HCT116 (cell line): ENCODE data around the gene TMEM243. TPM values are rescaled to one million over a fixed set of nuclear protein-coding genes. Genes with fewer than 3 reads are reported as not detected.

Source experiments
- ATAC-seq: fragments of 200-7000 bp; cut with Tn5 transposase; 2 replicates; pipeline ENCODE4 v1.9.1; 2020; ENCODE audit warnings: mild to moderate bottlenecking, moderate library complexity
- BruUV-seq: library from RNA; stranded (reverse); fragments of 400-500 nt; replicated peaks from 2 replicates; lab custom pipeline; 2021; lab: Mats Ljungman, UMichigan
- CTCF ChIA-PET: fragments of 300-600 bp; sonication (Branson Sonifier 250); formaldehyde crosslinking; loops from one replicate; lab custom pipeline; 2021; ENCODE audit warnings: antibody characterized with exemption; lab: Charles Lee
- POLR2A ChIA-PET: fragments of 300-600, 350-600 bp; sonication (Branson Sonifier 250); formaldehyde crosslinking; loops from one replicate; lab custom pipeline; 2021; ENCODE audit warnings: antibody characterized with exemption; lab: Charles Lee
- RAD21 ChIA-PET, 2 experiments: fragments of 300-600 bp; sonication (Branson Sonifier 250); formaldehyde crosslinking; loops; one replicate each; lab custom pipeline; 2023; ENCODE audit warnings: low total read pairs in 2 of 2; ENCODE audit not compliant: uncharacterized antibody in 2 of 2, unreplicated experiment in 2 of 2, low non-redundant PET in 1 of 2; lab: Charles Lee
- DNase-seq: peaks from one replicate; pipeline ENCODE4 v3.0.0-alpha.2; 2010; ENCODE audit warnings: low read depth, low spot score
- H2AFZ ChIP-seq: fragments of 200-600 bp; shearing (Covaris generic), sonication (generic); 2 replicates; pipeline ENCODE4 v1.6.1; 2017; ENCODE audit warnings: low read depth, mixed run types, mixed read lengths, antibody characterized with exemption, low read length; ENCODE audit not compliant: poor library complexity, severe bottlenecking
- H3K27ac ChIP-seq: 2 replicates; pipeline ENCODE4 v1.5.1; 2012; ENCODE audit warnings: low read depth, low read length
- H3K27me3 ChIP-seq: fragments of 200-600 bp; sonication (generic); 2 replicates; pipeline ENCODE4 v1.6.1; 2016; ENCODE audit warnings: mixed run types, low read length, mixed read lengths; ENCODE audit not compliant: insufficient read depth
- H3K36me3 ChIP-seq, 2 experiments: fragments of 200-500 bp in 1 of 2; fragments of 200-600 bp in 1 of 2; sonication (Bioruptor generic) in 1 of 2; sonication (generic) in 1 of 2; 2 replicates each; pipeline versions ENCODE4 v1.5.1 to v1.6.1; 2014 to 2016; ENCODE audit warnings: low read length in 2 of 2, inconsistent platforms in 1 of 2, mixed read lengths in 1 of 2, mixed run types in 1 of 2; ENCODE audit not compliant: insufficient read depth in 2 of 2, control insufficient read depth in 1 of 2
- H3K4me1 ChIP-seq, 2 experiments: fragments of 200-600 bp in 1 of 2; sonication (generic) in 1 of 2; 2 replicates each; pipeline versions ENCODE4 v1.5.1 to v1.6.1; 2012 to 2017; ENCODE audit warnings: low read length in 2 of 2, inconsistent platforms in 1 of 2, mild to moderate bottlenecking in 1 of 2, mixed read lengths in 1 of 2, mixed run types in 1 of 2, moderate library complexity in 1 of 2; ENCODE audit not compliant: insufficient read depth in 2 of 2, control insufficient read depth in 1 of 2
- H3K4me2 ChIP-seq: fragments of 200-600 bp; sonication (generic); 2 replicates; pipeline ENCODE4 v1.6.1; 2017; ENCODE audit warnings: mixed run types, low read length, mixed read lengths
- H3K4me3 ChIP-seq, 2 experiments: fragments of 200-600 bp in 1 of 2; sonication (generic) in 1 of 2; replicated peaks in 1 of 2; 2 replicates each; pipeline ENCODE4 v1.5.1; 2011 to 2016; ENCODE audit warnings: low read length in 2 of 2, control low read depth in 1 of 2, low read depth in 1 of 2, mild to moderate bottlenecking in 1 of 2, mixed read lengths in 1 of 2, mixed run types in 1 of 2
- H3K79me2 ChIP-seq: fragments of 200-600 bp; sonication (generic); 2 replicates; pipeline ENCODE4 v1.6.1; 2017; ENCODE audit warnings: mild to moderate bottlenecking, mixed run types, low read length, moderate library complexity, mixed read lengths; ENCODE audit not compliant: insufficient read depth
- H3K9ac ChIP-seq: fragments of 200-600 bp; sonication (generic); 2 replicates; pipeline ENCODE4 v1.6.1; 2016; ENCODE audit warnings: low read length, mixed read lengths
- H3K9me2 ChIP-seq: fragments of 200-600 bp; sonication (generic), shearing (Covaris generic); 2 replicates; pipeline ENCODE4 v1.6.1; 2017; ENCODE audit warnings: mixed run types, mild to moderate bottlenecking, moderate library complexity; ENCODE audit not compliant: insufficient read depth
- H3K9me3 ChIP-seq, 2 experiments: fragments of 200-500 bp in 1 of 2; fragments of 200-600 bp in 1 of 2; sonication (Bioruptor generic) in 1 of 2; sonication (generic) in 1 of 2; 2 replicates each; pipeline ENCODE4 v1.6.1; 2014 to 2017; ENCODE audit warnings: low read length in 2 of 2, mixed read lengths in 2 of 2, inconsistent platforms in 1 of 2, low read depth in 1 of 2, mild to moderate bottlenecking in 1 of 2, mixed run types in 1 of 2, moderate library complexity in 1 of 2; ENCODE audit not compliant: control insufficient read depth in 1 of 2, insufficient read depth in 1 of 2
- H4K20me1 ChIP-seq: fragments of 200-600 bp; sonication (generic), shearing (Covaris generic); 2 replicates; pipeline ENCODE4 v1.6.1; 2017; ENCODE audit warnings: mixed run types, mild to moderate bottlenecking, moderate library complexity; ENCODE audit not compliant: insufficient read depth
- CBX3 ChIP-seq: IDR thresholded peaks from 2 replicates; pipeline ENCODE4 v1.6.1; 2012; ENCODE audit warnings: low read depth
- FOSL1 ChIP-seq: IDR thresholded peaks from 2 replicates; pipeline ENCODE4 v1.6.1; 2012; ENCODE audit warnings: low read depth
- JUND ChIP-seq: IDR thresholded peaks from 2 replicates; pipeline ENCODE4 v1.6.1; 2012
- POLR2AphosphoS5 ChIP-seq: IDR thresholded peaks from 2 replicates; pipeline ENCODE4 v1.6.1; 2011; ENCODE audit warnings: mild to moderate bottlenecking, low read depth, low read length, moderate library complexity
- RAD21 ChIP-seq: IDR thresholded peaks from 2 replicates; pipeline ENCODE4 v1.6.1; 2012; ENCODE audit warnings: low read depth, mild to moderate bottlenecking
- SIN3A ChIP-seq: IDR thresholded peaks from 2 replicates; pipeline ENCODE4 v1.6.1; 2012; ENCODE audit warnings: low read depth
- ZFX ChIP-seq: fragments of 450-650 bp; IDR thresholded peaks from 2 replicates; pipeline ENCODE4 v1.6.1; 2017
- intact Hi-C: fragments of 100-400 bp; cut with micrococcal nuclease; formaldehyde crosslinking; loops from 2 replicates; pipeline ENCODE4 v1.10.0; 2022
- total RNA-seq: library from RNA; stranded (reverse); gene quantifications from one replicate; pipeline ENCODE4 v1.2.1, GENCODE V29; 2021; ENCODE audit not compliant: unreplicated experiment
- TF ChIP-seq, protein P1 (sequence below): IDR thresholded peaks from 2 replicates; pipeline ENCODE4 v1.6.1; 2012; ENCODE audit warnings: low read depth

TMEM243 gene
- total RNA-seq, 1 experiment from 2014 or later, result 23.3 TPM

GRCh38 chr7:87216701-87217508 is 2.6 kb downstream of the TMEM243 start:
- intact Hi-C loops, result no loop called here
- peaks cover 0 to 27% of the 10 kb centered on the region in 2 experiments; a peak in 3 of 4 replicates for H3K4me1 ChIP-seq
- no peak overlapping the region for H2AFZ ChIP-seq
- RAD21 ChIA-PET, result no interaction called here
- H3K27ac ChIP-seq, result no peak overlapping the region
- TF ChIP-seq CBX3 (no peak), JUND (no peak), SIN3A (no peak), POLR2AphosphoS5 (no peak), FOSL1 (no peak), ZFX (no peak), RAD21 (no peak)
- TF ChIP-seq, protein P1, sequence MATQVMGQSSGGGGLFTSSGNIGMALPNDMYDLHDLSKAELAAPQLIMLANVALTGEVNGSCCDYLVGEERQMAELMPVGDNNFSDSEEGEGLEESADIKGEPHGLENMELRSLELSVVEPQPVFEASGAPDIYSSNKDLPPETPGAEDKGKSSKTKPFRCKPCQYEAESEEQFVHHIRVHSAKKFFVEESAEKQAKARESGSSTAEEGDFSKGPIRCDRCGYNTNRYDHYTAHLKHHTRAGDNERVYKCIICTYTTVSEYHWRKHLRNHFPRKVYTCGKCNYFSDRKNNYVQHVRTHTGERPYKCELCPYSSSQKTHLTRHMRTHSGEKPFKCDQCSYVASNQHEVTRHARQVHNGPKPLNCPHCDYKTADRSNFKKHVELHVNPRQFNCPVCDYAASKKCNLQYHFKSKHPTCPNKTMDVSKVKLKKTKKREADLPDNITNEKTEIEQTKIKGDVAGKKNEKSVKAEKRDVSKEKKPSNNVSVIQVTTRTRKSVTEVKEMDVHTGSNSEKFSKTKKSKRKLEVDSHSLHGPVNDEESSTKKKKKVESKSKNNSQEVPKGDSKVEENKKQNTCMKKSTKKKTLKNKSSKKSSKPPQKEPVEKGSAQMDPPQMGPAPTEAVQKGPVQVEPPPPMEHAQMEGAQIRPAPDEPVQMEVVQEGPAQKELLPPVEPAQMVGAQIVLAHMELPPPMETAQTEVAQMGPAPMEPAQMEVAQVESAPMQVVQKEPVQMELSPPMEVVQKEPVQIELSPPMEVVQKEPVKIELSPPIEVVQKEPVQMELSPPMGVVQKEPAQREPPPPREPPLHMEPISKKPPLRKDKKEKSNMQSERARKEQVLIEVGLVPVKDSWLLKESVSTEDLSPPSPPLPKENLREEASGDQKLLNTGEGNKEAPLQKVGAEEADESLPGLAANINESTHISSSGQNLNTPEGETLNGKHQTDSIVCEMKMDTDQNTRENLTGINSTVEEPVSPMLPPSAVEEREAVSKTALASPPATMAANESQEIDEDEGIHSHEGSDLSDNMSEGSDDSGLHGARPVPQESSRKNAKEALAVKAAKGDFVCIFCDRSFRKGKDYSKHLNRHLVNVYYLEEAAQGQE, result no peak
- TF ChIP-seq, all 23 proteins: peak for 0
- H4K20me1 ChIP-seq, result no peaks in the 10 kb centered on the region; the same call in 1 of the 2 replicates
- no peaks in the 10 kb centered on the region for H3K9me2 ChIP-seq
- CTCF ChIA-PET, result no interaction called here
- ATAC-seq, result no peak
- BruUV-seq, result no TSS peak
- H3K79me2 ChIP-seq, result peaks cover 76% of the 10 kb centered on the region
- H3K9me3 ChIP-seq, result no peaks in the 10 kb centered on the region
- no peak overlapping the region for H3K9ac ChIP-seq
- no peak for DNase-seq
- H3K36me3 ChIP-seq, result no peaks in the 10 kb centered on the region; a peak in 2 of 4 replicates
- H3K4me3 ChIP-seq, result no peak overlapping the region
- no peaks in the 10 kb centered on the region for H3K27me3 ChIP-seq
- no peak overlapping the region for H3K4me2 ChIP-seq
- POLR2A ChIA-PET, result no interaction called here
